HG03432 (cell line): ENCODE data around the gene OR6N2.

Experiments
- ATAC-seq: cut with Tn5 transposase; IDR thresholded peaks from one replicate; pipeline ENCODE4 v1.9.1; 2021; ENCODE audit warnings: mild to moderate bottlenecking, moderate library complexity; ENCODE audit not compliant: unreplicated experiment

The OR6N2 gene, protein sequence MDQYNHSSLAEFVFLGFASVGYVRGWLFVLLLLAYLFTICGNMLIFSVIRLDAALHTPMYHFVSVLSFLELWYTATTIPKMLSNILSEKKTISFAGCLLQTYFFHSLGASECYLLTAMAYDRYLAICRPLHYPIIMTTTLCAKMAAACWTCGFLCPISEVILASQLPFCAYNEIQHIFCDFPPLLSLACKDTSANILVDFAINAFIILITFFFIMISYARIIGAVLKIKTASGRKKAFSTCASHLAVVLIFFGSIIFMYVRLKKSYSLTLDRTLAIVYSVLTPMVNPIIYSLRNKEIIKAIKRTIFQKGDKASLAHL

DNA sequence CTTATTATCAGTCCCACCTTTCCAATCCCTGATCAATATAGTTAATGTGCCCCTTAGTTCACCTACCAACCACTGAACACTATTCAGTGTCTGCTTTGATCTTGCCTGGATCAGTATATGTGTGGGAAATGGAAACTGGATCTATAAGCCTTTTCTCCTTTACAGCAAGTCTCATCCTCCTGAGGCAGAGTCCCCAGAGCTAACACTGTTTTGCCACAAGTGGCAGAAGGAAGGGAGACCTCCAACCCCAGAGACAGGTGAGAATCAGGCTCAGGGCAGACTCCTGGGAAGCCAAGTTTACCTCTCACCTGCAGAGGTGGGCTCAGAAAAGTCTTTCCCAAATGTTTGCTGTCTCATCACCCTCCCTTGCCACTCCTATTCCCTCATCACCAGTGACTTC is at the start of gene OR6N2:
OR6N2 (minus strand) TSS at position 101 of the 400 bp plus-strand sequence. CDS start 3,569 bp downstream, outside the sequence.
- no peak for ATAC-seq

DNA sequence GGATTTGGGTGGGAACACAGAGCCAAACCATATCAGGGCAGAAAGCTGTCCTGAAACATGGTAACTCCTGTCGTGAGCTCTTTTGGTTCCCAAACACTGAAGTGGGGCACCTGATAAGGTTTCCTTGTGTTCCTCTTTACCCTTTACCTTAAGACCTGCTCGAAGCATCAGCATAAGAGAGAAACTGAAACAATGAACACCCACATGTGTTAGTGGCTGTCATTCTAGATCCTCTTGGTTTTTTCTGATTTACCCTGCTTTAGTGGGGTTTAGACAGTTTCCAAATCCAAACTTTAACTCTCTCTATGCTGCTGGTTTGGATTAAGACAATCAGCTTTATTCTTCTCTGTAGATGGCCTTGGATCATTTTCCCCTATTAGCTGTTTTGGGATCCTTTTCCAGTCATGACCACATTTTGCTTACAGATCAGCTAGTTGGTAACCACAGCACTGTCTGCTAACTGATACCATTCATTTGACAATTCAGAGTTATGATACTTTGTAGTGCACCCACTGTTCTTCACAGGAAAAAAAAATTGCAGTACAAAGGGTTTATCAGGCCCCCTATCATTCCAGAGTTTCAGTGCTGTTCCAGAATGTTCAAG is 49.2 kb upstream of the OR6N2 start:
- ATAC-seq = peak; percentile 52

DNA sequence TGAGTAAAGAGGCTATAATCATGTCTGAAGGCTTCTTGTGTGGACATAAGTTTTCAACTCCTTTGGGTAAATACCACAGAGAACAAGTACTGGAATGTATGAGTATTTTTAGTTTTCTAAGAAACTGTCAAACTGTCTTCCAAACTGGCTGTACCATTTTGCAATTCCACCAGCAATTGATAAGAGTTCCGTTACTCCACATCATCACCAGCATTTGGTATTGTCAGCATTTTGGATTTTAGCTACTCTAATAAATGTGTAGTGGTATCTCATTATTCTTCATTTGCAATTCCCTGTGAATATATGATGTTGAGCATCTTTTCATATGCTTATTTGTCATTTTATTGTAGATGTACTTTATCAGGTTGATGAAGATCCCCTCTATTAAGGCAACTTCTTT is 40.7 kb upstream of the OR6N2 start:
- no peak for ATAC-seq

DNA sequence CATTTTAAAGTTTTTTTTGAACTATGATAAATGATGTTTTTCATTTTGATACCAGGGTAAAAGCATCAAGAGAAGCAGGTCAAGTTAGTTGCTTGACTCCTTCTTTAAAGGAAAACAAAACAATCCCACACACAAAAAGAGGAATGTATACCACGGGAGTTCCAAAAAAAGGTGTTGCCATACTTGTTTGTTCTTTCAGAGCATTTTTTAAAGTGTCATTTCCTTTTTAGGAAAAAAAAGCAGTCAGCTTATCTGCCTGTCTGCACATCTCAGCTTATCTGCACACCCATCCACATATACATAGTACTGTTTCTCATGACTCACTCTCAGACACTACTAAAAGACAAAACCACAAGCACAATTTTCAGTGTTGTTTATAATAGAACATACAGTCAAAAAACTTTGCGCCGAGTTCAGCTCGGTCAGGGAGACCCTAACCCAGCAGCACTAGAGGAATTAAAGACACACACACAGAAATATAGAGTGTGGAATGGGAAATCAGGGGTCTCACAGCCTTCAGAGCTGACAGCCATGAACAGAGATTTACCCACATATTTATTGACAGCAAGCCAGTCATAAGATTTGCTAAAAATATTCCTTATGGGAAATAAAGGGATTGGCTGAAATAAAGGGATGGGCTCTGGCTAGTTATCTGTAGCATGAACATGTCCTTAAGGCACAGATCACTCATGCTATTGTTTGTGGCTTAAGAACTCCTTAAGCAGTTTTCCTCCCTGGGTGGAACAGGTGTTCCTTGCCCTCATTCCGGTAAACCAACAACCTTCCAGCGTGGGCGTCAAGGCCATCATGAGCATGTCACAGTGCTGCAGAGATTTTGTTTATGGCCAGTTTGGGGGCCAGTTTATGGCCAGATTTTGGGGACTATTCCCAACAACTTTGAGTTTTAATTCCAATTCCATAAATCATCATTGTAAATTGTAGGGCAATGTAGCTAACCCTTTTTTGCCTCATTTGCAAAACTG is 38.7 kb upstream of the OR6N2 start:
- ATAC-seq = peak; percentile 96

DNA sequence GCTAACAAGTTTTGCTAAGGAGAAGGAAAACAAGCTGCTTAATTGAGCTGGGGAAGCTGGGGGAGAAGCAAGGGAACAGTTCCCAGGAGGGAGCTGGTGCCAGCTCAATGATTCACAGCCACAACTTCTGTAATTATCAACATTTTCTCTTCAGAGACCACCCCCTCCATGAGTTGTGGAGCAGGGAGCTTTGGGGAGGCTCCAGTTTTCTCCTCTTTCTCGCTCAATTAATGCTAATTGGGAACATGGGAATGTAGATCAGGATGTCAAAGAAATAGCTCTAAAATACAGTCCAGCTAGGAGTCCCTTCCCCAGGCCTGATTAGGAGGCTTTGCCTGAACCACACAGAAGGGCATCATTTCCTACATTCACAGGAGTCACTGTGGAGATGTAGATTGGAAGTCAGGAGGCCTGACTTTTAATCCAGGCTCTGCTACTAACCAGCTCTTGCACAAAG is 38.0 kb upstream of the OR6N2 start:
- peak; percentile 29 for ATAC-seq

DNA sequence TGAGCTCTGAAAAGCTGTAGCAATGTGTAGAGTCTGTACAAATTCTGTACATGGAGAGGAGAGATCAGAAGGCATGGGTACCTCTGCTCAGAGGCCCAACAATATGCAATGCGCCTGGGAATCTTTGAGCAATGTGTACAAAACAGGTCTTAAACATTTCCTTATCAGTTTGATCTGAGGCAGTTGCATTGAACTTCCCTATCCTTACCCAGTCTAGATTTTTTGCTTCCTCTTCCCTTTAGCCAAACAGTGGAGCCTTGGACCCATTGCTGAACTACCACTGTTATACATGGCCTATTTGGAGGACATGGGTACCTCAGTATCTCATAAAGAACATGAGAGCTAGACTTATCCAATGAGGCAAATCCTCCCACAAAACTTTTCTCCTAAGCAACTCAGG is 37.6 kb upstream of the OR6N2 start:
- no peak for ATAC-seq

DNA sequence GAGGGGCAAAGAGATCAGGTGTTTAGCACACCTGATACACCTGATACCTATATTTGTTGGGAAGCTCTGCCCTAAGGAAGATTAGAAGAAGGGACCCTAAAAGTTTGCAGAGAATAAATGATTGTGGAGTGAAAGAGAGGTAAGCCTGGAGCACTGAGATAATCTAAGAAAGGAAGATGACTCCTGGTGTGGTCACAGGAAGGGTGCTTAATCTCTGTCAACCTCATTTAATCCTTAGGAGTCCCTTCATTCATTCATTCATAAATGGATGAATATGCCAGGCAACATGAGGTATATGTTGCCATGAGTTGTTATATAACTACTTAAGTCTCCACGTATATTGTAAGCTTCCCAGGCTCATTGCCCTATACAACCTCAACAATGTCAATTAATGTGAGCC is 34.0 kb upstream of the OR6N2 start:
- no peak for ATAC-seq

DNA sequence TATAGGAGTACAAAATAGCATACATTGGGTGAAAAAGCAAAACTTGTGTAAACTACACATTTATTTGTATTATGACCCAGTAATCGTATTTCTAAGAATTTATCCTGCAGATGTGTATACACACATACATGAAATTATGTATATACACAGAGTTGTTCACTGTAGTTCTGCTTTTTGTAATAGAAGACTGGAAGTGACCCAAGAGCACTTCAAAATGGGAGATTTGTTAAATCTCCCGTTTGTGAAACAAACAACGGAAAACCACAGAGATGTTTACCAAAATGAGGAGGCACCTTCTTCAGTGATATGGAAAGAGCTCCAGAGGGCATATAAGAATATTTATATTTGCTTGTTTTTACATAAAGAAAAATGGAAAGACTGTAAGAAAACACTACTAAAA is 32.2 kb upstream of the OR6N2 start:
- ATAC-seq = no peak

DNA sequence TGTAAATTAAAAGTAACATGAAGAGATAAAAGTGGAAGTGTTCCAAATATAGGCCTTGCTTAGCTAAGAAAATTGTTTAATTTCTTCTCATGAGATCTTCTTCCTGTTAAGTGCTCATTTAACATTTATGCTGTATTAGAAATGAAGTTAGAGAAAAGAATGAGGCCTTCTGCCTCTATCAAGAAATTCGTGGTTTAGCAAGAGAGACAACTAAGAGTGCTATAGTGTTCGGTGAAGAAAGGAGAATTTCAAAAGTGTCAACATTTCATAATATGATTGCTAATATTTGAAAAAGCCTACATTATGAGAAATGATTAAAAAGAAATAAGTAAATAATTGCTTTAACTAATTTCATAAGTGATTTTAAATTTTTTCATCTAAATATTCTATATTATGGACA is 31.3 kb upstream of the OR6N2 start:
- ATAC-seq = no peak

DNA sequence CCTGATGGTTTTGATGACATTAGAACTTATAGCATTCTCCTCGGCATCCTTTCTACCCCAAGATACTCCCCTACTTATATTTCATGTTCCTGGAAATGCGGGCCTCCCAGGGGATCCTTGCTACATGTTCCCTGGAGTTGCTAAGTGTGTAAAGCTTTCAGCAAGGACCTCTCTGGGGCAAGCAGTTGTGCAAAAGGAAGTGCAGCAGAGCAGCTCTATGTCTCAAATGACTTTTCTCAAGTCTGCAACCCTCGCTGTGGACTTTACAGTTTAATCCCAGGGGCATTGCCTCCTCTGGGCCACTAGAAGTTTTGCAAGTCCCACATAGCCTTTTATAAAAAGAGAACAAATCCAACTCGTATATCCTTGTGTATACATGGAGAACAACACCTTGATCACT is 29.3 kb upstream of the OR6N2 start:
- no peak for ATAC-seq

DNA sequence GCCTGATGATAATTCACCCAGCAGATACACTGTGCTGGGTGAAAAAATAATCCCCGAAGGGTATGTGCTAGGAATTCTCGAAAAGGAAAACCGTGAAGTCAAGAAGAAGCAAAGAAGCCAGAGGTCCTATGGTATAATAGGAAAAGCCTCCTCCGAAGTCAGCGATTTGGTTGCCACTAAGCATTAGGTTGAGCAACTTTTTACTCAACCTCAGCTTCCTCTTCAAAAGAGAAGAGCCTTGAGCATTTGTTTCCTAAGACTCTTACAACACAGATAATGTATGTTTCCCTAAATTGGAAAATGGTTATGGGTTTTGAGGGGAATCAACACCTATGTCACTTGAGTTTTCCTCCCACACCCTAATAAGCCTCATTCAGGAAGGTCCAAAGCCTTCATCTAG is 28.9 kb upstream of the OR6N2 start:
- ATAC-seq = no peak

DNA sequence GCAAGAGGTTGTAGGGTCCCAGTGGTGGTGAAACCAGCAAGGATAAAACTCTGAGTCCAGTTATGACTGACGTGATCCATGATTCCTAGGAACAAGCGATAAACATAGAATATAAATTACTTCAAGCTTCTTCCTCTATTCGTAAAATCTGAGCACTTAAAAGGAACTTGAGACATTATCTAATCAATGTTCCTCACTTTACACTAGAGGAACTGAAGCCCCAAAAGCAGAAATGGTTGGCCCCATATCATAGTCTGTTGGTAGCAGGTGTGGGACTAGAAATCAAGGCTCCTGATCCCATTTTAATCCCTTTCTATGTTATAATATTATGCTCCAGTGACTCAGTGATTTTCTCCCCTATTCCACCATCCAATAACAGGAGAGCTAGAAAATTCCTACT is 28.3 kb upstream of the OR6N2 start:
- ATAC-seq = no peak

DNA sequence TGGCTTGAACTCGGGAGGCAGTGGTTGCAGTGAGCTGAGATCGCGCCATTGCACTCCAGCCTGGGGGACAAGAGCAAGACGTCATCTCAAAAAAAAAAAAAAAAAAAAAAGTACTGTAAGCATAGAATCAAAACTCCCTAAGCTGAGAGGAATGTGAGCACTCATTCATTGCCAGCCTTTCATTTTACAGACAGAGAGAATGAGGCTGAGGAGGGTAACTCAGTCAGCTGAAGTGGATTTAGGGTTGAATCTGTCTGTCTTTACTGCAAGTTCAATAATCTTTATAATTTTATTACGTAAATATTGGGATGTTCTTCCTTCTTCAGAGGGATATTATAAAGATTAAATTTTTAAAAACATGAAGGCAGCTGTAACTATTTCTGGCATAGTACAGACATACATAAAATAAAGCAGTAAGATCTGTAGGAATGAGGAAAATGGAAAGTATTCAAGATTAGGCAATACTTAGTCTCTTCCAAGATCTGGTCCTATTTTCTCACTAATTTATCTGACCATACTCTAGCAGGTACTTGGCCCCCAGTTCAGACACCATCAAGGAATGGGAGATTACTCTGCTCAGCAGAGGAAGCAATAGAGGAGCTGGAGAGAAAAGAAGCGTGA is 26.0 kb upstream of the OR6N2 start:
- no peak for ATAC-seq

DNA sequence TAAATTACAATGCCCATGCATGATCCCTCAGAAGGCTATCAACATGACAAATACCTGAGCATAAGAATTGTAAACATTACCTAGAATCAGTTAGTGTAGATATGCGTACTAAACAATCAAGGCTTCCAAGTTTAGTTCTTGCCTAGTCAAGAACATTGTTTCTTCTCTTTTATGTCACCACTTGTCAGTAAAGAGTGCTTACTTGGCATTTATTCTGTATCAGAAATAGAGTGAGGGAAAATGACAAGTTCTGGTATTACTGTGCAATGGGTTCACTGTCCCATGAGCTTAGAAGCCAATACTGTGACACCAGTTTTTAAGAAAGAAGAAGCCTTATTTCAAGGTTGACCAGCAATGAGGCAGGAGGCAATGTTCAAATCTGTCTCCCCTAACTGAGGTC is 22.7 kb upstream of the OR6N2 start:
- no peak for ATAC-seq

DNA sequence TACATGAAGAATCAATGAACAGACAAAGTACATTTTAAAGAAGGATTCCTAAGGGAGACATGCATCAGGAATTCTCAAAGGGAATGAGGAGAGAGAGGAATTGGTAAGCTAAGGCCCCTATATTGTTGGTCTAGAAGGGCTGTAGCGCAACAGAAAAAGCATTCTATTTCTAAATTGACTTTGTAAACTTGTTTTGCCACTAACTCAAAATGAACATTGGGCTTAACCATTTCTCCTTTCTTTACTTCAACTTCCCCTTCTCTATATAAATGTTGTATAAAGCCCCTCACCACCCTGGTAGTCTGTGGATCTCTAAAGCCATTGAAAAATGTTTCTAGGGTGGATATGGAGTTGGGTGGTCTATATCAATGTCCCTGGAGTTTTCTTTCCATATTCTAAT is 20.4 kb upstream of the OR6N2 start:
- ATAC-seq = no peak

DNA sequence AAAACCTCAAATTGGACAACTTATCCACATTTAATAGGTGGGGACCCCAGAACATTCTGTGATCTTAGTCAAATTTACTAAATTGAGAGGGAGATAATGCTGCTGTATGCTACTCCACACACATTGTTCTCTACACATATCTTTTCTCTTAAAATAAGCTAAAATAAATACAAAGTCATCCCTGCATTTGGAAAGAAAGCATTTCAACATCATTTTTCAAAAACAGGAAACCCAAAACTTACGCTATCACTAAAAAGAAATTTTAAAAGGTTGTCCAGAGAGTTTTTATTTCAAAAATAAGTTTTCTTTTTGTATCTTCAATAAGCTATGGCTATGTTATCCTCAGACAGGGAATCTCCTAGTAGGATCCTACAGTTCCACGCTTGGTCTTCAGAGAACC is 19.5 kb upstream of the OR6N2 start:
- ATAC-seq = no peak

DNA sequence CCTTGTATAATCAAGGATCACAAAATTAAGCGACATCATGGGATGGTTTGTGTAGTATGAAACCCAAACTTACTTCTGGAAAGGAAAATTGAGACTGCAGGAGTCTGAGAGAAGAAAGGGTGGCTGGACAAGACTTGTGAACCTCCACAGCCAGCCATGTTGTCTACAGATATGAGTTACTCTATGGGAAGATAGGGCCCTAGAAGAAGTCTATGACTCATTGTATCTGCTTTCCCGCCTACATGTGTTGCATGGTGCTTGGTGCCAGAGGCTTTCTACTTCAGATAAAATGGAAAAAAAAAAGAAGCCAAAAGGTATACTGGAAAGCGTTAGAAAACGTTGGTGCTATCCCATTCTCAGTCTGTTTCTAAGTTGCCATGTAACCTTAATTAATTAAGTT is 18.7 kb upstream of the OR6N2 start:
- ATAC-seq = no peak

DNA sequence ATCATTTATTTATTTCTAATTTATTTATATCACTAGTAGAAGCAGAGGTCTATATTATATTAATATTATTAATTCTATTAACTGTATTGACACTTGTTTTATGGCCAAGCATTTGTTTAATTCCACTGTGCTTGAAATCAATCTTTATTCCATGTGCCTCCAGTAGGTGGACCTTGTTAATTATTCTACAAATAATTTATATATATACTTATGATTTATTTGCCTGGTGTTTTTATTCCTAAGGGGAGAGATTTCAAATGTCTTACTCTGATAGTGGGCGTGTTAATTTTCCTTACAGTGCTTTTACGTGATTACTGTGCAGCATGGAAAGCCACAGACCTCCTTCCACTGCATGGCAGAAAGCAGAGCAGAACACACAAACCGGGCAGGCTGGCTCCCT is 17.5 kb upstream of the OR6N2 start:
- no peak for ATAC-seq

DNA sequence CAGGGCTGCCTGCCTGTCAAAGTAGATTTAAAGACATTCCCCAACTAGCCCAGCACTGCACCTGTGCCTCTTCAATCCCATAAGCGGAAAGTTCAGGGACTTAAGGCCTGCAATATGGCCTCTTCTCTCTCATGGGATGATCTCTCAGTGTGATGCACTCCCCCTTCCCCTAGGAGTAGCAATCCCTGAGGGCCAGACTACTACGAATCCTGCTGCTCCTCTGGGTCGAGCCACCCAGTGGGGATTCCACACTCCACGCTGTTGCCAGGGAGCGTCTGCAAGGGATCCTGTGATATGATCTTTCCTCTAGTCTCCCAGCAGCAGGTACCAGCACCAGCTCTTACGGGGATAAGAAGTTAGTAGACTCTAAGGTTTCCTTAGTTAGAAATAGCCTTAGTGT is 13.2 kb upstream of the OR6N2 start:
- no peak for ATAC-seq

DNA sequence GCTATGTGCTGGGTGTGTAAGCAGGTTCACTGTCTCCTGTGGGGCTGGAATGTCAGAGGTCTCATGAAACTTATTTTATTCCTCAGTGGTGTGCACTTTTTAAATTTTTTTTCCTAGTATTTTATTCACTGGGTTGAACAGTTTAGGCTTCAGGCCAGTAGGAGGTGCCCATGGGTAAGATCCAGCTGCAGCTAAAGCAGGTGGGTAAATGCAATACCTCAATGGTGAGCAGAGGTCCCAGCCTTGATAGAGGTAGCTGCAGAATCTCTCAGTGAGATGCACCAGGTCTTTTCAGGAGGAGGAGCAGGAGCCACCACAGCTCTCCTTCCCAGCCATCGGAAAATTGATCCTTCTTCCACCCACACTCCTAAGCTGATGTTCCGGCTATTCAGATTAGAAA is 12.6 kb upstream of the OR6N2 start:
- ATAC-seq = peak; percentile 56
